Left ventricle myocardium inferior (tissue), 1 donor: ENCODE measurements around the gene ACOT6. TPM values are rescaled to one million over a fixed set of nuclear protein-coding genes. Genes with fewer than 3 reads are reported as not detected.
"Not testable (repeated sequence)": the region's sequence is repeated elsewhere in the genome, so short reads cannot be mapped to it uniquely, and the experiment has no call there.

Experiments
- DNase-seq: peaks from one replicate; pipeline ENCODE4 v3.0.0-alpha.2; 2020
- H3K27ac ChIP-seq: fragments of 200-600 bp; replicated peaks from 2 replicates; pipeline ENCODE4 v1.8.0; 2021
- H3K27me3 ChIP-seq: fragments of 200-600 bp; 2 replicates; pipeline ENCODE4 v1.8.0; 2021; ENCODE audit warnings: low read depth
- H3K36me3 ChIP-seq: fragments of 200-600 bp; 2 replicates; pipeline ENCODE4 v1.8.0; 2021
- H3K4me1 ChIP-seq: fragments of 200-600 bp; 2 replicates; pipeline ENCODE4 v1.8.0; 2021
- H3K4me3 ChIP-seq: fragments of 200-600 bp; 2 replicates; pipeline ENCODE4 v1.8.0; 2021; ENCODE audit warnings: mild to moderate bottlenecking, moderate library complexity
- H3K9me3 ChIP-seq: fragments of 200-600 bp; replicated peaks from 2 replicates; pipeline ENCODE4 v1.8.0; 2021
- CTCF ChIP-seq: fragments of 200-600 bp; IDR thresholded peaks from 2 replicates; pipeline ENCODE4 v1.8.0; 2021; ENCODE audit warnings: antibody characterized with exemption, mild to moderate bottlenecking, borderline replicate concordance
- intact Hi-C: fragments of 100-400 bp; cut with micrococcal nuclease; formaldehyde crosslinking; loops from one replicate; pipeline ENCODE4 v1.11.0; 2022
- long read RNA-seq: library from polyadenylated mRNA; unstranded; transcript quantifications from one replicate; pipeline ENCODE4 v2.0.0, GENCODE V29; 2021
- total RNA-seq: library from RNA; stranded (reverse); fragmentation: NEBNext Ultra II Directional; extraction: Animal tissue kit (Norgen Biotek cat#: 25700); gene quantifications from one replicate; pipeline ENCODE4 v1.2.1, GENCODE V29; 2021
- donor health status: DM: no; HTN: yes; CAD: no; lungs with severe emphysema.

The ACOT6 gene, protein sequence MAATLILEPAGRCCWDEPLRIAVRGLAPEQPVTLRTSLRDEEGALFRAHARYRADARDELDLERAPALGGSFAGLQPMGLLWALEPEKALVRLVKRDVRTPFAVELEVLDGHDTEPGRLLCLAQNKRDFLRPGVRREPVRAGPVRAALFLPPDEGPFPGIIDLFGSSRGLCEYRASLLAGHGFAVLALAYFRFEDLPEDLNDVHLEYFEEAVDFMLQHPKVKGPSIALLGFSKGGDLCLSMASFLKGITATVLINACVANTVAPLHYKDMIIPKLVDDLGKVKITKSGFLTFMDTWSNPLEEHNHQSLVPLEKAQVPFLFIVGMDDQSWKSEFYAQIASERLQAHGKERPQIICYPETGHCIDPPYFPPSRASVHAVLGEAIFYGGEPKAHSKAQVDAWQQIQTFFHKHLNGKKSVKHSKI
- total RNA-seq = not detected
- long read RNA-seq, partial matches to known transcripts = 0 of 2 reads
- long read RNA-seq, other reads (novel, unspliced or antisense) = 2 of 2 reads

- H3K9me3 ChIP-seq = peaks cover 5% of the 10 kb centered on the region
- peaks cover 9% of the 10 kb centered on the region for H3K4me1 ChIP-seq
- no peaks in the 10 kb centered on the region for H3K36me3 ChIP-seq
- H3K4me3 ChIP-seq = peak within 1 kb of the TSS; percentile 71
- TF ChIP-seq CTCF = no peak
- no peaks in the 10 kb centered on the region for H3K27me3 ChIP-seq
- peak; percentile 69 for DNase-seq
- intact Hi-C loops = no loop called here
- peak within 1 kb of the TSS; percentile 83 for H3K27ac ChIP-seq
These were observed at the start of gene ACOT6 for GRCh38 chr14:73612339-73613045. Gene ACOT6 (plus strand): TSS chr14:73612517. CDS start chr14:73612572, 55 bp downstream.

DNA sequence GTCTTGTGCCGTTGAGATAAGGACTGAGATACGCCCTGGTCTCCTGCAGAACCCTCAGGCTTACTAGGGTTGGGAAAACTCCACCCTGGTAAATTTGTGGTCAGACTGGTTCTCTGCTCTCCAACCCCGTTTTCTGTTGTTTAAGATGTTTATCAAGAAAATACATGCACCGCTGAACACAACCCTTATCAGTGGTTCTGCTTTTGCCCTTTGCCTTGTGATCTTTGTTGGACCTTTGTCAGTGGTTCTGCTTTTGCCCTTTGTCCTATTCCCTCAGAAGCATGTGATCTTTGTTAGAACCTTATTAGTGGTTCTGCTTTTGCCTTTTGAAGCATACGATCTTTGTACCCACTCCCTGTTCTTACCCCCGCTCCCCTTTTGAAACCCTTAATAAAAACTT lies 49.6 kb upstream of the ACOT6 start:
- intact Hi-C loops, H3K4me3 ChIP-seq, H3K27ac ChIP-seq, H3K36me3 ChIP-seq, DNase-seq, H3K27me3 ChIP-seq: not testable (repeated sequence)
- H3K9me3 ChIP-seq = peaks cover 13% of the 10 kb centered on the region
- peaks cover 16% of the 10 kb centered on the region for H3K4me1 ChIP-seq

GRCh38 chr14:73566431-73566830 lies 45.9 kb upstream of the ACOT6 start:
- H3K36me3 ChIP-seq, DNase-seq, H3K27ac ChIP-seq, H3K4me3 ChIP-seq, H3K27me3 ChIP-seq, intact Hi-C loops: not testable (repeated sequence)
- H3K9me3 ChIP-seq = peaks cover 13% of the 10 kb centered on the region
- peaks cover 46% of the 10 kb centered on the region for H3K4me1 ChIP-seq

DNA sequence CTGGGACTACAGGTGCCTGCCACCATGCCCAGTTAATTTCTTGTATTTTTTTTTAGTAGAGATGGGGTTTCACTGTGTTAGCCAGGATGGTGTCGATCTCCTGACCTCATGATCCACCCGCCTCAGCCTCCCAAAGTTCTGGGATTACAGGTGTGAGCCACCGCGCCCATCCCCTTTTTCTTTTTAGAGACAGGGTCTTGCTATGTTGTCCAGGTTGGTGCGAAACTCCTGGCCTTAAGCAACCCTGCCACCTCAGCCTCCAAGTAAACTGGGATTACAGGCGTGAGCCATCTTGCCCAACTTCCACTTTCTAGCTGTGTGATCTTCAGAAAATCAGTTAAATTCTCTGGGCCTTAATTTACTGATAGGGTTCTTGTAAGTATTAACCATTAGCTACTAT lies 45.4 kb upstream of the ACOT6 start:
- intact Hi-C loops, H3K27ac ChIP-seq, H3K9me3 ChIP-seq, DNase-seq, H3K36me3 ChIP-seq, H3K27me3 ChIP-seq, H3K4me3 ChIP-seq: not testable (repeated sequence)
- peaks cover 49% of the 10 kb centered on the region for H3K4me1 ChIP-seq

GRCh38 chr14:73567358-73567757 lies 45.0 kb upstream of the ACOT6 start:
- TF ChIP-seq CTCF = no peak
- intact Hi-C loops = no loop called here
- Histone ChIP-seq H3K36me3 (no peaks in the 10 kb centered on the region), H3K4me1 (peaks cover 49% of the 10 kb centered on the region), H3K9me3 (peaks cover 6% of the 10 kb centered on the region), H3K27me3 (no peaks in the 10 kb centered on the region), H3K27ac (no peak overlapping the region), H3K4me3 (peak overlapping the region; percentile 76)
- DNase-seq = no peak

DNA sequence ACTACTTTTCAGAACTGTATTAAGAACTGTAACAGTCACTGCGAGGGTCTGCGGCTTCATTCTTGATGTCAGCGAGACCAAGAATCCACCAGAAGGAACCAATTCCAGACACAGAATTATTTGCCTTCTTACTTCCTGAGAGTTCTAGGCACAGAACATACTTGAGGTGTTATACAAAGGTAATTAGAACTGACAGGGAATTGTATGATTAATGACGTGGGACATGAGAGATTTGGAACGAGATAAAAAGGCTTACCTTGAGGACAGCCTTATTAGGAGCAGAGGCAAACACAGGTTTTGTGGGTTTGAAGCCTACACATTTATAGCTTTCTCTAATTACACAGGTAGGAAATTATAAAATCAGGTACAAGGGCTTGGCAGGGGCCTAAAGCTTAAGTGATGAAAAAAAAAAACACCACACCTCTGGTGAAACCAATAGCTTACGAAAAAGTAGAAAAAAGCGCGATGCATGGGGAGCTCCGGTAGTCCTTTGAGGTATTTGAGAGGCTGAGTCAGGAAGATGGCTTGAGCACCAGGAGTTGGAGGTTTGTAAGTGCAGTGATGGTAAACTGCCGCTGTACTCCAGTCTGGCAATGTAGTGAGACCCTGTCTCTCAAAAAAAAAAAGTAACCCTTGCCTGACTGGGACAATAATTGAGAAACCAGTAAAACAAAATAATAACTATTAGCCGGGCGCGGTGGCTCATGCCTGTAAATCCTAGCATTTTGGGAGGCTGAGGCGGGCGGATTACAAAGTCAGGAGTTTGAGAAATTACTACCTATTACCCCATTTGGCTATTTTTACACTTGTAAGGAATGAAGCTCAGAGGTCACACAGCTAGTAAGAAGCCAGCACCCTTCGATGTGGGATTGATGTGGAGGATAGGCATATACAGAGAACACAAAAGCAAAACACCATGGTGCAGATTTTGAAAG lies 44.1 kb upstream of the ACOT6 start:
- peak overlapping the region; percentile 96 for H3K27ac ChIP-seq
- no peaks in the 10 kb centered on the region for H3K9me3 ChIP-seq
- TF ChIP-seq CTCF = no peak
- H3K4me3 ChIP-seq = peak overlapping the region; percentile 76
- H3K27me3 ChIP-seq = no peaks in the 10 kb centered on the region
- H3K4me1 ChIP-seq = peaks cover 49% of the 10 kb centered on the region
- H3K36me3 ChIP-seq = no peaks in the 10 kb centered on the region
- no peak for DNase-seq
- intact Hi-C loops = no loop called here

DNA sequence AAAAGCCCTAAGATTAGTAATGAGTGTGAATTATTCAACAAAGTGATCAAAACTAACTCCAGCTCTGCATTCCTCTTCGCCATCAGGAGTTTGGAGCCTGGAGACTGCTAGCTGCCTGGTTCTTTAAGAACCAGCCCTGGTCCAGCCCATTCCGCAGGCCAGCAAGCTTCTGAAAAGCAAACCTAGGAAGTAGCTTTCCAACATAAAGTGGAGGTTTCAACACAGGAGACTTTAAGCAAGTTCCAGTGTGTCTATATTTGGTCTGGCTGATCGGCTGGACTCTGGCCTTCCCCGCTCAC lies 43.5 kb upstream of the ACOT6 start:
- Histone ChIP-seq H3K4me3 (peak overlapping the region; percentile 76), H3K4me1 (peaks cover 49% of the 10 kb centered on the region), H3K27ac (peak overlapping the region; percentile 96)
- H3K36me3 ChIP-seq, H3K9me3 ChIP-seq, DNase-seq, intact Hi-C loops, H3K27me3 ChIP-seq: not testable (repeated sequence)
